Spleen (tissue), 11 donors: ENCODE results near the gene KRT79. TPM values are rescaled to one million over a fixed set of nuclear protein-coding genes. Genes with fewer than 3 reads are reported as not detected.

Experiments used
- DNase-seq: peaks from one replicate; pipeline ENCODE4 v3.0.0-alpha.2; 2020
- H3K27ac ChIP-seq, 8 donors: fragments of 200-600 bp; sonication (generic) in 7 of 8; 1 replicate in 4 of 8; 2 replicates in 4 of 8; pipeline versions ENCODE4 v1.5.0 to v1.8.0; 2016 to 2021; ENCODE audit warnings: inconsistent platforms in 4 of 8, mild to moderate bottlenecking in 4 of 8, moderate library complexity in 1 of 8
- H3K27me3 ChIP-seq, 7 donors: fragments of 200-600 bp; sonication (generic) in 6 of 7; replicated peaks in 1 of 7; 1 replicate in 4 of 7; 2 replicates in 3 of 7; pipeline versions ENCODE4 v1.5.0 to v1.8.0; 2016 to 2021; ENCODE audit warnings: inconsistent platforms in 3 of 7, mild to moderate bottlenecking in 1 of 7
- H3K36me3 ChIP-seq, 6 donors: fragments of 200-600 bp; sonication (generic) in 5 of 6; 1 replicate in 4 of 6; 2 replicates in 2 of 6; pipeline versions ENCODE4 v1.5.0 to v1.8.0; 2016 to 2021; ENCODE audit warnings: inconsistent platforms in 2 of 6
- H3K4me1 ChIP-seq, 6 donors: fragments of 200-600 bp; sonication (generic) in 5 of 6; 1 replicate in 3 of 6; 2 replicates in 3 of 6; pipeline versions ENCODE4 v1.5.0 to v1.8.0; 2016 to 2021; ENCODE audit warnings: inconsistent platforms in 3 of 6
- H3K4me3 ChIP-seq, 8 donors: fragments of 200-600 bp; sonication (generic) in 7 of 8; 1 replicate in 4 of 8; 2 replicates in 4 of 8; pipeline versions ENCODE4 v1.5.0 to v1.8.0; 2016 to 2021; ENCODE audit warnings: inconsistent platforms in 4 of 8, mild to moderate bottlenecking in 4 of 8, moderate library complexity in 2 of 8
- H3K9me3 ChIP-seq, 8 donors: fragments of 200-600 bp; sonication (generic) in 7 of 8; 1 replicate in 4 of 8; 2 replicates in 4 of 8; pipeline versions ENCODE4 v1.5.0 to v1.8.0; 2016 to 2021; ENCODE audit warnings: inconsistent platforms in 4 of 8
- CTCF ChIP-seq, 11 experiments: fragments of 200-600 bp in 7 of 11; fragments of 450-650 bp in 4 of 11; sonication (generic) in 4 of 11; IDR thresholded peaks in 8 of 11; conservative IDR thresholded peaks in 3 of 11; 1 replicate in 7 of 11; 2 replicates in 4 of 11; pipeline versions ENCODE4 v1.4.0 to v1.8.0; 2016 to 2021; ENCODE audit warnings: antibody characterized with exemption in 11 of 11, inconsistent platforms in 4 of 11, mild to moderate bottlenecking in 1 of 11
- POLR2A ChIP-seq, 3 donors: fragments of 450-650 bp; IDR thresholded peaks; one replicate each; pipeline ENCODE4 v1.5.1; 2017; ENCODE audit warnings: antibody characterized with exemption in 3 of 3, mild to moderate bottlenecking in 1 of 3
- POLR2AphosphoS5 ChIP-seq, 3 donors: sonication (generic); formaldehyde crosslinking; IDR thresholded peaks; one replicate each; pipeline ENCODE4 v1.5.1; 2017; ENCODE audit warnings: antibody characterized with exemption in 3 of 3
- WGBS, 5 donors: extraction: QIAGEN DNeasy Blood & Tissue Kit in 3 of 5; methylation state at CpG; one replicate each; pipeline versions ENCODE4 v1.1.5 to v1.1.7; 2013 to 2018; 5-methylcytosine and 5-hydroxymethylcytosine counted together
- intact Hi-C: fragments of 100-400 bp; cut with DNase I; formaldehyde crosslinking; loops from one replicate; pipeline ENCODE4 v1.15.0; 2023; ENCODE audit warnings: low total_unique reads
- polyA plus RNA-seq, 3 donors: library from polyadenylated mRNA; stranded (reverse); fragments of 200-250 nt; gene quantifications; one replicate each; pipeline ENCODE4 v1.2.1, GENCODE V29; 2013
- total RNA-seq, 7 donors: library from RNA; depleted of rRNA in 3 of 7; stranded (reverse); fragments of >200 nt in 3 of 7; fragmentation: NEBNext Ultra II Directional in 4 of 7; extraction: Animal tissue kit (Norgen Biotek cat#: 25700) in 4 of 7; gene quantifications; one replicate each; pipeline versions ENCODE4 v1.1.0 to v1.2.1, GENCODE V29; 2016 to 2021
- donor health status: healthy with polysubstance abuse.
- donor health status: DM: no; HTN: no; CAD: no; lungs with moderate emphysema.
- donor health status: DM: no; HTN: no; CAD: no.
- donor health status: Bipolar disorder and iron deficiency.
- donor health status: healthy.
- donor health status: DM: no; HTN: no; CAD: no.
- donor health status: DM: yes; HTN: yes; CAD: no.

KRT79 gene
- total and polyA plus RNA-seq, 10 donors: 0.15 to 0.37 (median 0.19) TPM; not detected in 7

- DNase-seq: no peak
These were observed 57.7 kb downstream of the KRT79 start for GRCh38 chr12:52776435-52776834.

GRCh38 chr12:52774629-52775250, 59.4 kb downstream of the KRT79 start:
- Histone ChIP-seq H3K27ac (no peak overlapping the region), H3K27me3 (peaks cover 0 to 11% (median 0%) of the 10 kb centered on the region in 7 donors), H3K9me3 (no peaks in the 10 kb centered on the region), H3K4me3 (no peak overlapping the region), H3K36me3 (no peaks in the 10 kb centered on the region), H3K4me1 (no peaks in the 10 kb centered on the region)
- intact Hi-C loops: no loop called here
- TF ChIP-seq POLR2A (IDR thresholded peaks at IDR 0.05): no peak
- no peak for TF ChIP-seq POLR2AphosphoS5 (IDR thresholded peaks at IDR 0.05)
- no peak for TF ChIP-seq CTCF (IDR thresholded peaks at IDR 0.05 in 8 of 11, conservative IDR thresholded peaks at IDR 0.05 in 3 of 11)
- 74 to 86% (median 76%) methylated on average over 8 of the region's 8 CpGs for WGBS, 5 donors
- no peak for DNase-seq

More at GRCh38 chr12:52776435-52776834, 57.7 kb downstream of the KRT79 start:
- Histone ChIP-seq H3K27ac (no peak overlapping the region), H3K9me3 (no peaks in the 10 kb centered on the region), H3K36me3 (no peaks in the 10 kb centered on the region), H3K27me3 (peaks cover 0 to 22% (median 0%) of the 10 kb centered on the region in 7 donors), H3K4me3 (no peak overlapping the region), H3K4me1 (no peaks in the 10 kb centered on the region)
- TF ChIP-seq POLR2A (IDR thresholded peaks at IDR 0.05) (no peak), POLR2AphosphoS5 (IDR thresholded peaks at IDR 0.05) (no peak), CTCF (IDR thresholded peaks at IDR 0.05 in 8 of 11, conservative IDR thresholded peaks at IDR 0.05 in 3 of 11) (no peak)
- intact Hi-C loops: no loop called here
- WGBS, 5 donors: 71 to 85% (median 79%) methylated on average over 5 of the region's 5 CpGs

- no peak for DNase-seq
- Histone ChIP-seq H3K9me3 (no peaks in the 10 kb centered on the region), H3K4me1 (no peaks in the 10 kb centered on the region), H3K27ac (no peak overlapping the region), H3K36me3 (no peaks in the 10 kb centered on the region), H3K4me3 (no peak overlapping the region), H3K27me3 (peaks cover 0 to 10% (median 0%) of the 10 kb centered on the region in 7 donors)
- intact Hi-C loops: no loop called here
- TF ChIP-seq POLR2AphosphoS5 (IDR thresholded peaks at IDR 0.05) (no peak), CTCF (IDR thresholded peaks at IDR 0.05 in 8 of 11, conservative IDR thresholded peaks at IDR 0.05 in 3 of 11) (no peak), POLR2A (IDR thresholded peaks at IDR 0.05) (no peak)
- 47 to 73% (median 65%) methylated on average over 3 of the region's 3 CpGs for WGBS, 5 donors
These were observed 61.3 kb downstream of the KRT79 start for GRCh38 chr12:52772772-52773171.

GRCh38 chr12:52772188-52772587, 61.9 kb downstream of the KRT79 start:
- Histone ChIP-seq H3K9me3 (no peaks in the 10 kb centered on the region), H3K4me3 (no peak overlapping the region), H3K27ac (no peak overlapping the region), H3K27me3 (peaks cover 0 to 10% (median 0%) of the 10 kb centered on the region in 7 donors), H3K4me1 (no peaks in the 10 kb centered on the region), H3K36me3 (no peaks in the 10 kb centered on the region)
- WGBS, 5 donors: 83 to 90% (median 85%) methylated on average over 4 of the region's 4 CpGs
- intact Hi-C loops: no loop called here
- no peak for DNase-seq
- no peak for TF ChIP-seq POLR2A (IDR thresholded peaks at IDR 0.05)
- TF ChIP-seq CTCF (IDR thresholded peaks at IDR 0.05 in 8 of 11, conservative IDR thresholded peaks at IDR 0.05 in 3 of 11): no peak
- no peak for TF ChIP-seq POLR2AphosphoS5 (IDR thresholded peaks at IDR 0.05)
